HCT116 (cell line): ENCODE results near the gene CCDC137. TPM values are rescaled to one million over a fixed set of nuclear protein-coding genes. Genes with fewer than 3 reads are reported as not detected.

Experiments used
- ATAC-seq: fragments of 200-7000 bp; cut with Tn5 transposase; 2 replicates; pipeline ENCODE4 v1.9.1; 2020; ENCODE audit warnings: mild to moderate bottlenecking, moderate library complexity
- BruUV-seq: library from RNA; stranded (reverse); fragments of 400-500 nt; replicated peaks from 2 replicates; lab custom pipeline; 2021; lab: Mats Ljungman, UMichigan
- CTCF ChIA-PET: fragments of 300-600 bp; sonication (Branson Sonifier 250); formaldehyde crosslinking; loops from one replicate; lab custom pipeline; 2021; ENCODE audit warnings: antibody characterized with exemption; lab: Charles Lee
- POLR2A ChIA-PET: fragments of 300-600, 350-600 bp; sonication (Branson Sonifier 250); formaldehyde crosslinking; loops from one replicate; lab custom pipeline; 2021; ENCODE audit warnings: antibody characterized with exemption; lab: Charles Lee
- RAD21 ChIA-PET, 2 experiments: fragments of 300-600 bp; sonication (Branson Sonifier 250); formaldehyde crosslinking; loops; one replicate each; lab custom pipeline; 2023; ENCODE audit warnings: low total read pairs in 2 of 2; ENCODE audit not compliant: uncharacterized antibody in 2 of 2, unreplicated experiment in 2 of 2, low non-redundant PET in 1 of 2; lab: Charles Lee
- DNase-seq: peaks from one replicate; pipeline ENCODE4 v3.0.0-alpha.2; 2010; ENCODE audit warnings: low read depth, low spot score
- H2AFZ ChIP-seq: fragments of 200-600 bp; shearing (Covaris generic), sonication (generic); 2 replicates; pipeline ENCODE4 v1.6.1; 2017; ENCODE audit warnings: low read depth, mixed run types, mixed read lengths, antibody characterized with exemption, low read length; ENCODE audit not compliant: poor library complexity, severe bottlenecking
- H3K27ac ChIP-seq: 2 replicates; pipeline ENCODE4 v1.5.1; 2012; ENCODE audit warnings: low read depth, low read length
- H3K27me3 ChIP-seq: fragments of 200-600 bp; sonication (generic); 2 replicates; pipeline ENCODE4 v1.6.1; 2016; ENCODE audit warnings: mixed run types, low read length, mixed read lengths; ENCODE audit not compliant: insufficient read depth
- H3K36me3 ChIP-seq, 2 experiments: fragments of 200-500 bp in 1 of 2; fragments of 200-600 bp in 1 of 2; sonication (Bioruptor generic) in 1 of 2; sonication (generic) in 1 of 2; 2 replicates each; pipeline versions ENCODE4 v1.5.1 to v1.6.1; 2014 to 2016; ENCODE audit warnings: low read length in 2 of 2, inconsistent platforms in 1 of 2, mixed read lengths in 1 of 2, mixed run types in 1 of 2; ENCODE audit not compliant: insufficient read depth in 2 of 2, control insufficient read depth in 1 of 2
- H3K4me1 ChIP-seq, 2 experiments: fragments of 200-600 bp in 1 of 2; sonication (generic) in 1 of 2; 2 replicates each; pipeline versions ENCODE4 v1.5.1 to v1.6.1; 2012 to 2017; ENCODE audit warnings: low read length in 2 of 2, inconsistent platforms in 1 of 2, mild to moderate bottlenecking in 1 of 2, mixed read lengths in 1 of 2, mixed run types in 1 of 2, moderate library complexity in 1 of 2; ENCODE audit not compliant: insufficient read depth in 2 of 2, control insufficient read depth in 1 of 2
- H3K4me2 ChIP-seq: fragments of 200-600 bp; sonication (generic); 2 replicates; pipeline ENCODE4 v1.6.1; 2017; ENCODE audit warnings: mixed run types, low read length, mixed read lengths
- H3K4me3 ChIP-seq, 2 experiments: fragments of 200-600 bp in 1 of 2; sonication (generic) in 1 of 2; replicated peaks in 1 of 2; 2 replicates each; pipeline ENCODE4 v1.5.1; 2011 to 2016; ENCODE audit warnings: low read length in 2 of 2, control low read depth in 1 of 2, low read depth in 1 of 2, mild to moderate bottlenecking in 1 of 2, mixed read lengths in 1 of 2, mixed run types in 1 of 2
- H3K79me2 ChIP-seq: fragments of 200-600 bp; sonication (generic); 2 replicates; pipeline ENCODE4 v1.6.1; 2017; ENCODE audit warnings: mild to moderate bottlenecking, mixed run types, low read length, moderate library complexity, mixed read lengths; ENCODE audit not compliant: insufficient read depth
- H3K9ac ChIP-seq: fragments of 200-600 bp; sonication (generic); 2 replicates; pipeline ENCODE4 v1.6.1; 2016; ENCODE audit warnings: low read length, mixed read lengths
- H3K9me2 ChIP-seq: fragments of 200-600 bp; sonication (generic), shearing (Covaris generic); 2 replicates; pipeline ENCODE4 v1.6.1; 2017; ENCODE audit warnings: mixed run types, mild to moderate bottlenecking, moderate library complexity; ENCODE audit not compliant: insufficient read depth
- H3K9me3 ChIP-seq, 2 experiments: fragments of 200-500 bp in 1 of 2; fragments of 200-600 bp in 1 of 2; sonication (Bioruptor generic) in 1 of 2; sonication (generic) in 1 of 2; 2 replicates each; pipeline ENCODE4 v1.6.1; 2014 to 2017; ENCODE audit warnings: low read length in 2 of 2, mixed read lengths in 2 of 2, inconsistent platforms in 1 of 2, low read depth in 1 of 2, mild to moderate bottlenecking in 1 of 2, mixed run types in 1 of 2, moderate library complexity in 1 of 2; ENCODE audit not compliant: control insufficient read depth in 1 of 2, insufficient read depth in 1 of 2
- H4K20me1 ChIP-seq: fragments of 200-600 bp; sonication (generic), shearing (Covaris generic); 2 replicates; pipeline ENCODE4 v1.6.1; 2017; ENCODE audit warnings: mixed run types, mild to moderate bottlenecking, moderate library complexity; ENCODE audit not compliant: insufficient read depth
- ATF3 ChIP-seq: IDR thresholded peaks from 2 replicates; pipeline ENCODE4 v1.6.1; 2012
- CEBPB ChIP-seq: IDR thresholded peaks from 2 replicates; pipeline ENCODE4 v1.6.1; 2012; ENCODE audit warnings: low read depth
- CTCF ChIP-seq, 3 experiments: fragments of 200-600 bp in 1 of 3; sonication (generic) in 1 of 3; IDR thresholded peaks in 2 of 3; conservative IDR thresholded peaks in 1 of 3; 2 replicates each; pipeline ENCODE4 v1.5.1; 2012 to 2017; ENCODE audit warnings: low read depth in 2 of 3, low read length in 2 of 3, antibody characterized with exemption in 1 of 3, borderline replicate concordance in 1 of 3, control low read depth in 1 of 3, mild to moderate bottlenecking in 1 of 3, mixed read lengths in 1 of 3, mixed run types in 1 of 3, moderate library complexity in 1 of 3; ENCODE audit not compliant: insufficient read depth in 1 of 3
- EZH2phosphoT487 ChIP-seq: fragments of 200-600 bp; IDR thresholded peaks from 2 replicates; pipeline ENCODE4 v1.6.1; 2018; ENCODE audit warnings: antibody characterized with exemption, borderline replicate concordance
- MAX ChIP-seq: IDR thresholded peaks from 2 replicates; pipeline ENCODE4 v1.6.1; 2012
- SIN3A ChIP-seq: IDR thresholded peaks from 2 replicates; pipeline ENCODE4 v1.6.1; 2012; ENCODE audit warnings: low read depth
- SP1 ChIP-seq: IDR thresholded peaks from 2 replicates; pipeline ENCODE4 v1.6.1; 2012; ENCODE audit warnings: low read depth
- YY1 ChIP-seq: IDR thresholded peaks from 2 replicates; pipeline ENCODE4 v1.6.1; 2011; ENCODE audit warnings: low read length, low read depth, moderate library complexity, mild to moderate bottlenecking; ENCODE audit not compliant: insufficient replicate concordance; ENCODE audit errors: extremely low read depth
- intact Hi-C: fragments of 100-400 bp; cut with micrococcal nuclease; formaldehyde crosslinking; loops from 2 replicates; pipeline ENCODE4 v1.10.0; 2022
- total RNA-seq: library from RNA; stranded (reverse); gene quantifications from one replicate; pipeline ENCODE4 v1.2.1, GENCODE V29; 2021; ENCODE audit not compliant: unreplicated experiment

CCDC137 gene
- total RNA-seq, 1 experiment from 2014 or later, result 77.5 TPM

- peaks cover 34% of the 10 kb centered on the region for H3K79me2 ChIP-seq
- H3K4me3 ChIP-seq, result no peak overlapping the region
- peaks cover 19 to 27% of the 10 kb centered on the region in 2 experiments for H3K4me1 ChIP-seq
- TF ChIP-seq ATF3 (no peak), CTCF (IDR thresholded peaks at IDR 0.05 in 2 of 3, conservative IDR thresholded peaks at IDR 0.05 in 1 of 3; ENCODE audit: borderline replicate concordance in 1 of 3, insufficient read depth in 1 of 3, low read depth in 2 of 3, low read length in 2 of 3) (peak in 1 of 3 experiments; percentile 28; a peak in 2 of 6 replicates)
- no peak overlapping the region for H3K27ac ChIP-seq
- intact Hi-C loops, result no loop called here
- H2AFZ ChIP-seq, result no peak overlapping the region
- no peak overlapping the region for H3K9ac ChIP-seq
- H4K20me1 ChIP-seq, result no peaks in the 10 kb centered on the region
- H3K9me2 ChIP-seq, result no peaks in the 10 kb centered on the region
- ChIA-PET POLR2A (interaction anchor here (0.6 kb wide), 1 partner anchor 140 kb away, joined by 3 read pairs; no protein-coding TSS in a partner anchor), RAD21 (no interaction called here), CTCF (no interaction called here)
- H3K4me2 ChIP-seq, result no peak overlapping the region
- no peaks in the 10 kb centered on the region for H3K27me3 ChIP-seq
- DNase-seq, result no peak
- H3K36me3 ChIP-seq, result peaks cover 3 to 5% of the 10 kb centered on the region in 2 experiments; a peak in 3 of 4 replicates
- ATAC-seq, result no peak
- no TSS peak for BruUV-seq
- no peaks in the 10 kb centered on the region for H3K9me3 ChIP-seq
These were observed 49.5 kb downstream of the CCDC137 start for GRCh38 chr17:81715872-81716673.

GRCh38 chr17:81716674-81716996 is 50.1 kb downstream of the CCDC137 start:
- Histone ChIP-seq H3K36me3 (peaks cover 3 to 5% of the 10 kb centered on the region in 2 experiments; a peak in 3 of 4 replicates), H3K4me2 (no peak overlapping the region), H3K4me1 (peaks cover 19 to 25% of the 10 kb centered on the region in 2 experiments), H3K27me3 (no peaks in the 10 kb centered on the region), H3K4me3 (no peak overlapping the region), H3K9ac (no peak overlapping the region), H3K79me2 (peaks cover 34% of the 10 kb centered on the region), H3K9me2 (no peaks in the 10 kb centered on the region), H3K9me3 (no peaks in the 10 kb centered on the region), H3K27ac (no peak overlapping the region), H2AFZ (no peak overlapping the region), H4K20me1 (no peaks in the 10 kb centered on the region)
- ChIA-PET CTCF (no interaction called here), POLR2A (no interaction called here), RAD21 (no interaction called here)
- ATAC-seq (no peak), DNase-seq (no peak)
- TF ChIP-seq EZH2phosphoT487 (no peak), YY1 (no peak), CEBPB (no peak), SP1 (no peak), MAX (no peak), CTCF (IDR thresholded peaks at IDR 0.05 in 2 of 3, conservative IDR thresholded peaks at IDR 0.05 in 1 of 3; ENCODE audit: borderline replicate concordance in 1 of 3, insufficient read depth in 1 of 3, low read depth in 2 of 3, low read length in 2 of 3) (no peak), SIN3A (no peak)
- no TSS peak for BruUV-seq
- intact Hi-C loops, result no loop called here
